ENCODE measurements around the gene PMEL. TPM values are rescaled to one million over a fixed set of nuclear protein-coding genes. Genes with fewer than 3 reads are reported as not detected.

Gene PMEL
- total and polyA plus RNA-seq, 9 of the 15 experiments (the other 6 are each of a cell fraction or from before 2014, with no cell fraction given), result 0.36 to 2.0 (median 0.98) TPM

DNA sequence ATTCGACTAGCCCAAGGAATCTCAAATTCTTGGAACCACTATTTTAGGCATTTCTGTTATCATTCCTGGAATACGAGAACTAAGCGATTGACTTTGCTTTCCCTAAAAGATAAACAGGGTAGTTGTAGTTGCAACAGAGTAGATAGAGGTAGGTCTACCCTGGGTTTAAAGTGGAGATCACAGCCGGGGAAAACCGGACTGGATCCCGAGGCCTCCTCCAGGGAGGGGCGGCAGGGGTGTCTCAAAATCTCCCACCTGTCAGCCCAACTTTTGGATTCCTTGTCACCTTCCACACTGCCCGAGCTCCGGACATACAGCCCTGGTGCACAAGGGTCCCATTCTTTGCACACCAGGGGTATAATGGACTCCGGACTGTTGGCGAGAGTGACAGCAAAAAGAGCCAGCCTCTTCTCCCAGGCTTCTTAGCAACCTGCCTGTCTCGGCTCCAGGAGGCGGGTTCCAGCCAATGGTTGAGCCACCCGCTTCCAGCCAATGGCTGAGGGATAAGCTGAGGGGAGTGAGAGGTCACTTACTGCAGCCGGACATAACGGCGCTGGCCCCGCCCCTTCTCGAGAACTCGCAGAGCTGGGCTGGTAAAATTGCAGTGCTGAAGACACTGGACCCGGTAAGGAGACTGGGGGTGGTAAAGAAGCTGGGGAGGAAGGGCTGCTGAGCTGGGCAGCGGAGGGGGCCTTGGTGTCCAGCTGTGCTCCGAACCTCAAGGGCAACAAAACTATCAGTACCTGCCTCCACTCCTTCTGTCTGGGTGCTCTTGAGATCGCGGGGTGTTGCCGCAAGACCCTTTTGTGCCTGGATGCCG lies 31.1 kb upstream of the PMEL start, which contains the start of gene SUOX (continued):
- TF ChIP-seq KLF6 (CRISPR knock-in tag; IDR thresholded peaks at IDR 0.05; ENCODE audit: borderline replicate concordance), result no peak
- TF ChIP-seq, protein P1, sequence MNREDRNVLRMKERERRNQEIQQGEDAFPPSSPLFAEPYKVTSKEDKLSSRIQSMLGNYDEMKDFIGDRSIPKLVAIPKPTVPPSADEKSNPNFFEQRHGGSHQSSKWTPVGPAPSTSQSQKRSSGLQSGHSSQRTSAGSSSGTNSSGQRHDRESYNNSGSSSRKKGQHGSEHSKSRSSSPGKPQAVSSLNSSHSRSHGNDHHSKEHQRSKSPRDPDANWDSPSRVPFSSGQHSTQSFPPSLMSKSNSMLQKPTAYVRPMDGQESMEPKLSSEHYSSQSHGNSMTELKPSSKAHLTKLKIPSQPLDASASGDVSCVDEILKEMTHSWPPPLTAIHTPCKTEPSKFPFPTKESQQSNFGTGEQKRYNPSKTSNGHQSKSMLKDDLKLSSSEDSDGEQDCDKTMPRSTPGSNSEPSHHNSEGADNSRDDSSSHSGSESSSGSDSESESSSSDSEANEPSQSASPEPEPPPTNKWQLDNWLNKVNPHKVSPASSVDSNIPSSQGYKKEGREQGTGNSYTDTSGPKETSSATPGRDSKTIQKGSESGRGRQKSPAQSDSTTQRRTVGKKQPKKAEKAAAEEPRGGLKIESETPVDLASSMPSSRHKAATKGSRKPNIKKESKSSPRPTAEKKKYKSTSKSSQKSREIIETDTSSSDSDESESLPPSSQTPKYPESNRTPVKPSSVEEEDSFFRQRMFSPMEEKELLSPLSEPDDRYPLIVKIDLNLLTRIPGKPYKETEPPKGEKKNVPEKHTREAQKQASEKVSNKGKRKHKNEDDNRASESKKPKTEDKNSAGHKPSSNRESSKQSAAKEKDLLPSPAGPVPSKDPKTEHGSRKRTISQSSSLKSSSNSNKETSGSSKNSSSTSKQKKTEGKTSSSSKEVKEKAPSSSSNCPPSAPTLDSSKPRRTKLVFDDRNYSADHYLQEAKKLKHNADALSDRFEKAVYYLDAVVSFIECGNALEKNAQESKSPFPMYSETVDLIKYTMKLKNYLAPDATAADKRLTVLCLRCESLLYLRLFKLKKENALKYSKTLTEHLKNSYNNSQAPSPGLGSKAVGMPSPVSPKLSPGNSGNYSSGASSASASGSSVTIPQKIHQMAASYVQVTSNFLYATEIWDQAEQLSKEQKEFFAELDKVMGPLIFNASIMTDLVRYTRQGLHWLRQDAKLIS (CRISPR knock-in tag; IDR thresholded peaks at IDR 0.05), result no peak
- no peak; the same call in none of the 2 replicates for TF ChIP-seq CEBPG (CRISPR knock-in tag; IDR thresholded peaks at IDR 0.05)
- no peak for TF ChIP-seq CEBPG (tag; conservative IDR thresholded peaks at IDR 0.05 in 1 of 2, IDR thresholded peaks at IDR 0.05 in 1 of 2)
- TF ChIP-seq, protein P2, sequence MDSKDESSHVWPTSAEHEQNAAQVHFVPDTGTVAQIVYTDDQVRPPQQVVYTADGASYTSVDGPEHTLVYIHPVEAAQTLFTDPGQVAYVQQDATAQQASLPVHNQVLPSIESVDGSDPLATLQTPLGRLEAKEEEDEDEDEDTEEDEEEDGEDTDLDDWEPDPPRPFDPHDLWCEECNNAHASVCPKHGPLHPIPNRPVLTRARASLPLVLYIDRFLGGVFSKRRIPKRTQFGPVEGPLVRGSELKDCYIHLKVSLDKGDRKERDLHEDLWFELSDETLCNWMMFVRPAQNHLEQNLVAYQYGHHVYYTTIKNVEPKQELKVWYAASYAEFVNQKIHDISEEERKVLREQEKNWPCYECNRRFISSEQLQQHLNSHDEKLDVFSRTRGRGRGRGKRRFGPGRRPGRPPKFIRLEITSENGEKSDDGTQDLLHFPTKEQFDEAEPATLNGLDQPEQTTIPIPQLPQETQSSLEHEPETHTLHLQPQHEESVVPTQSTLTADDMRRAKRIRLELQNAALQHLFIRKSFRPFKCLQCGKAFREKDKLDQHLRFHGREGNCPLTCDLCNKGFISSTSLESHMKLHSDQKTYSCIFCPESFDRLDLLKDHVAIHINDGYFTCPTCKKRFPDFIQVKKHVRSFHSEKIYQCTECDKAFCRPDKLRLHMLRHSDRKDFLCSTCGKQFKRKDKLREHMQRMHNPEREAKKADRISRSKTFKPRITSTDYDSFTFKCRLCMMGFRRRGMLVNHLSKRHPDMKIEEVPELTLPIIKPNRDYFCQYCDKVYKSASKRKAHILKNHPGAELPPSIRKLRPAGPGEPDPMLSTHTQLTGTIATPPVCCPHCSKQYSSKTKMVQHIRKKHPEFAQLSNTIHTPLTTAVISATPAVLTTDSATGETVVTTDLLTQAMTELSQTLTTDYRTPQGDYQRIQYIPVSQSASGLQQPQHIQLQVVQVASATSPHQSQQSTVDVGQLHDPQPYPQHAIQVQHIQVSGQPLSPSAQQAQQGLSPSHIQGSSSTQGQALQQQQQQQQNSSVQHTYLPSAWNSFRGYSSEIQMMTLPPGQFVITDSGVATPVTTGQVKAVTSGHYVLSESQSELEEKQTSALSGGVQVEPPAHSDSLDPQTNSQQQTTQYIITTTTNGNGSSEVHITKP (IDR thresholded peaks at IDR 0.05; ENCODE audit: partially characterized antibody), result peak; percentile 7
- no peak for TF ChIP-seq SMAD3 (CRISPR knock-in tag; conservative IDR thresholded peaks at IDR 0.05)
- no peak for TF ChIP-seq HNRNPLL (IDR thresholded peaks at IDR 0.05; ENCODE audit: low read depth, low read length, poor library complexity, severe bottlenecking)
- TF ChIP-seq RBM15 (IDR thresholded peaks at IDR 0.05; ENCODE audit: insufficient read depth, low read length), result no peak
- TF ChIP-seq SNIP1 (IDR thresholded peaks at IDR 0.05; ENCODE audit: low read depth), result no peak
- no peak for TF ChIP-seq NFRKB (IDR thresholded peaks at IDR 0.05; ENCODE audit: low read depth)
- TF ChIP-seq KAT7 (CRISPR knock-in tag; IDR thresholded peaks at IDR 0.05; ENCODE audit: borderline replicate concordance), result no peak
- TF ChIP-seq MAFK (IDR thresholded peaks at IDR 0.05; ENCODE audit: low read length), result no peak
- TF ChIP-seq TEAD4 (IDR thresholded peaks at IDR 0.05; ENCODE audit: low read length), result no peak; the same call in 1 of the 2 replicates
- TF ChIP-seq TEAD4 (CRISPR knock-in tag; IDR thresholded peaks at IDR 0.05; ENCODE audit: borderline replicate concordance), result no peak
- no peak for TF ChIP-seq ZBTB33 (CRISPR knock-in tag; IDR thresholded peaks at IDR 0.05)
- no peak; the same call in 1 of the 2 replicates for TF ChIP-seq SMARCA5 (IDR thresholded peaks at IDR 0.05)
- TF ChIP-seq TFAP4 (CRISPR knock-in tag; IDR thresholded peaks at IDR 0.05; ENCODE audit: borderline replicate concordance), result peak; percentile 70; the same call in 1 of the 2 replicates
